Stimulated activated CD4-positive, alpha-beta T cell treated with anti-CD3 and anti-CD28 coated beads, TNF-alpha, amount 100 ng/mL, for 1 hour (primary cell): ENCODE data around the gene B3GNT5.

ENCODE experiments used
- DNase-seq, 3 donors: peaks; one replicate each; pipeline ENCODE4 v3.0.0-alpha.2; 2020; ENCODE audit warnings: low read depth in 3 of 3, low spot score in 1 of 3

B3GNT5 gene

GRCh38 chr3:183265157-183265642 lies 12.1 kb downstream of the B3GNT5 start:
- DNase-seq: no peak

- DNase-seq: no peak
Observed at GRCh38 chr3:183265834-183266417, 12.9 kb downstream of the B3GNT5 start.

GRCh38 chr3:183266454-183266853 lies 13.4 kb downstream of the B3GNT5 start:
- DNase-seq: no peak

GRCh38 chr3:183267140-183267539 lies 14.1 kb downstream of the B3GNT5 start:
- no peak for DNase-seq

GRCh38 chr3:183268366-183268765 lies 15.3 kb downstream of the B3GNT5 start:
- no peak for DNase-seq

- DNase-seq: no peak
Observed at GRCh38 chr3:183269345-183269744, 16.3 kb downstream of the B3GNT5 start.

- no peak for DNase-seq
Observed at GRCh38 chr3:183270344-183270743, 17.3 kb downstream of the B3GNT5 start.

- no peak for DNase-seq
Observed at GRCh38 chr3:183272142-183272541, 19.1 kb downstream of the B3GNT5 start.

- no peak for DNase-seq
Observed at GRCh38 chr3:183272791-183273190, 19.7 kb downstream of the B3GNT5 start.

GRCh38 chr3:183274609-183275008 lies 21.6 kb downstream of the B3GNT5 start:
- DNase-seq: no peak

GRCh38 chr3:183275418-183275817 lies 22.4 kb downstream of the B3GNT5 start:
- no peak for DNase-seq

- no peak for DNase-seq
Observed at GRCh38 chr3:183275937-183276336, 22.9 kb downstream of the B3GNT5 start.

GRCh38 chr3:183277260-183277659 lies 24.2 kb downstream of the B3GNT5 start:
- DNase-seq: no peak

- no peak for DNase-seq
Observed at GRCh38 chr3:183278479-183279088, 25.5 kb downstream of the B3GNT5 start.

GRCh38 chr3:183279371-183279770 lies 26.3 kb downstream of the B3GNT5 start:
- no peak for DNase-seq

- no peak for DNase-seq
Observed at GRCh38 chr3:183281126-183281797, 28.2 kb downstream of the B3GNT5 start.

GRCh38 chr3:183283886-183284285 lies 30.8 kb downstream of the B3GNT5 start:
- DNase-seq: no peak

GRCh38 chr3:183284570-183284969 lies 31.5 kb downstream of the B3GNT5 start:
- DNase-seq: no peak

- DNase-seq: no peak
Observed at GRCh38 chr3:183285318-183285717, 32.3 kb downstream of the B3GNT5 start.

- DNase-seq: peak; percentile 72 to 84 (median 76)
Observed at GRCh38 chr3:183285828-183286457, 32.9 kb downstream of the B3GNT5 start.

- no peak for DNase-seq
Observed at GRCh38 chr3:183287301-183287971, 34.4 kb downstream of the B3GNT5 start.
